Chondrocyte (in vitro differentiated cells): ENCODE measurements around the gene GNL3L. TPM values are rescaled to one million over a fixed set of nuclear protein-coding genes. Genes with fewer than 3 reads are reported as not detected.

ENCODE experiments used
- DNase-seq: peaks from one replicate; pipeline ENCODE4 v3.0.0; 2021; ENCODE audit warnings: mixed read lengths, low spot score
- H3K27ac Mint-ChIP-seq: one replicate; pipeline ENCODE4 v1.8.0; 2021; ENCODE audit warnings: mild to moderate bottlenecking, moderate library complexity, mixed read lengths; ENCODE audit not compliant: unreplicated experiment
- H3K27me3 Mint-ChIP-seq: 2 replicates; pipeline ENCODE4 v1.8.0; 2021; ENCODE audit warnings: low read depth, mixed read lengths
- H3K36me3 Mint-ChIP-seq: 2 replicates; pipeline ENCODE4 v1.8.0; 2021; ENCODE audit warnings: low read depth, mixed read lengths
- H3K4me1 Mint-ChIP-seq: 2 replicates; pipeline ENCODE4 v1.8.0; 2021; ENCODE audit warnings: low read depth, mild to moderate bottlenecking, mixed read lengths
- H3K4me3 Mint-ChIP-seq: one replicate; pipeline ENCODE4 v1.8.0; 2021; ENCODE audit warnings: mild to moderate bottlenecking, moderate library complexity, mixed read lengths; ENCODE audit not compliant: unreplicated experiment
- H3K9me3 Mint-ChIP-seq: 2 replicates; pipeline ENCODE4 v1.8.0; 2021; ENCODE audit warnings: low read depth, mixed read lengths
- total RNA-seq: library from RNA; stranded (reverse); gene quantifications from 3 replicates; pipeline ENCODE4 v1.2.1, GENCODE V29; 2021
- TF ChIP-seq, protein P1 (sequence below): fragments of 200-600 bp; sonication (generic); IDR thresholded peaks from 2 replicates; pipeline ENCODE4 v1.5.0; 2021; ENCODE audit warnings: antibody characterized with exemption, mild to moderate bottlenecking, moderate library complexity

The GNL3L gene
- total RNA-seq, 1 donor from 2014 or later, result 42.0 TPM

DNA sequence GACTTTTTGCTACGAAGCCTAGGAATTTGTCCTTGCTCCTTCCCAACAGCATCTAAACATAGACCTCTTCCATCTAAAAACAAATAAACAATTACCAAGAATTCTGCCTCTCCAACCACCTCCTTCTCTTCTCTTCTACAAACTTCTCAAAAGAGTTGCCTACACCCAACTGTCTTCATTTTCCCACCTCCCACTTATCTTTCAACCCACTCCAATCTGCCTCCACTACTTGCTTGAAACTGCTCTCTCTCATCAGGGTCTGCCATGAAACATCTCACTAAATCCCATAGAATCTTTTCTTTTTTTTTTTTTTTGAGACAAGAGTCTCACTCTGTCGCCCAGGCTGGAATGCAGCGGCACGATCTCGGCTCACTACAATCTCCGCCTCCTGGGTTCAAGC lies 33.1 kb upstream of the GNL3L start:
- TF ChIP-seq, protein P1, sequence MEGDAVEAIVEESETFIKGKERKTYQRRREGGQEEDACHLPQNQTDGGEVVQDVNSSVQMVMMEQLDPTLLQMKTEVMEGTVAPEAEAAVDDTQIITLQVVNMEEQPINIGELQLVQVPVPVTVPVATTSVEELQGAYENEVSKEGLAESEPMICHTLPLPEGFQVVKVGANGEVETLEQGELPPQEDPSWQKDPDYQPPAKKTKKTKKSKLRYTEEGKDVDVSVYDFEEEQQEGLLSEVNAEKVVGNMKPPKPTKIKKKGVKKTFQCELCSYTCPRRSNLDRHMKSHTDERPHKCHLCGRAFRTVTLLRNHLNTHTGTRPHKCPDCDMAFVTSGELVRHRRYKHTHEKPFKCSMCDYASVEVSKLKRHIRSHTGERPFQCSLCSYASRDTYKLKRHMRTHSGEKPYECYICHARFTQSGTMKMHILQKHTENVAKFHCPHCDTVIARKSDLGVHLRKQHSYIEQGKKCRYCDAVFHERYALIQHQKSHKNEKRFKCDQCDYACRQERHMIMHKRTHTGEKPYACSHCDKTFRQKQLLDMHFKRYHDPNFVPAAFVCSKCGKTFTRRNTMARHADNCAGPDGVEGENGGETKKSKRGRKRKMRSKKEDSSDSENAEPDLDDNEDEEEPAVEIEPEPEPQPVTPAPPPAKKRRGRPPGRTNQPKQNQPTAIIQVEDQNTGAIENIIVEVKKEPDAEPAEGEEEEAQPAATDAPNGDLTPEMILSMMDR, result no peak
- Mint-ChIP-seq H3K4me3 (peak overlapping the region; percentile 76), H3K27me3 (no peaks in the 10 kb centered on the region), H3K4me1 (peaks cover 36% of the 10 kb centered on the region), H3K9me3 (peaks cover 17% of the 10 kb centered on the region), H3K27ac (no peak overlapping the region), H3K36me3 (no peaks in the 10 kb centered on the region)
- DNase-seq, result no peak

DNA sequence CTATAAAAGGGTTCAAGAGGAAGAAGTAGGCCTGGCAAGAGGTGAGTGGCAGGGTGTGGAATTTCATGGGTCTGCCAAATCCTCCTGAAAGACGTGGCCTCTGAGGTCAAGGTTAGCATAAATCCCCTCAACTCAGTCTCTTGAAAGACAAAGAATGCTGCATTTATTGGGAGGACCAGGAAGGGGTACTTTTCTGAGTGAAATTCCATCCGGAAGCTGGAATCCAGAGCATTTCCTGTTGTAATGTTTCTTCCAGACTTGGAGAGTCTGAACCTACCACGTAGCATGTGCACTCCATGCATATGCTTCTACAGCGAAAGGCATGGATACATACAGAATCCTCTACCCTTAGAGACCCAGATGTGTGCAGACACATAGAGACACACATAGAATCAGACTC lies 20.6 kb upstream of the GNL3L start:
- H3K4me1 Mint-ChIP-seq, result peaks cover 10% of the 10 kb centered on the region
- peak overlapping the region; percentile 87 for H3K27ac Mint-ChIP-seq
- no peak for DNase-seq
- no peaks in the 10 kb centered on the region for H3K36me3 Mint-ChIP-seq
- no peaks in the 10 kb centered on the region for H3K27me3 Mint-ChIP-seq
- TF ChIP-seq, protein P1, result no peak
- H3K4me3 Mint-ChIP-seq, result no peak overlapping the region
- peaks cover 13% of the 10 kb centered on the region for H3K9me3 Mint-ChIP-seq

DNA sequence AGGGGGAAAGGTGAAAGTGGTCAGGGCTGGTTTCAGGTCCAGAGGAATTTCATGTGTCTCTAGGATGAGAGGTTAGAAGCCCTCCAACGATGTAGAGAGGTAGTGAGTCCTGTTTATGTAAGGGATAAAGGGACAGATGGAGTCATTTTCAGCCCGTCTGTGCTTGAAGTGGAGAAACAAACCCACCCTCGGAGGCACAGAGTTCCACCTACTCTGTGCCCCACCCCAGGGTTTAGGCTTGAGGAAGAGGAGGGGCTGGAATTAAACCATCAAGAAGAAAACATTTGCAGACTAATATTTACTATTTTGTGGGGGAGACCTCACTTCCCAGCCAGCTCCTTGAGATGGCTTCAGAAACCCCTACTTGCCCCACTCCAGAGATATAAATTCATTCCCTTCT lies 868 bp upstream of the GNL3L start:
- H3K36me3 Mint-ChIP-seq, result no peaks in the 10 kb centered on the region
- H3K4me1 Mint-ChIP-seq, result peaks cover 26% of the 10 kb centered on the region
- H3K27ac Mint-ChIP-seq, result peak overlapping the region; percentile 99
- no peak for DNase-seq
- peaks cover 13% of the 10 kb centered on the region for H3K9me3 Mint-ChIP-seq
- TF ChIP-seq, protein P1, result no peak
- peak overlapping the region; percentile 91 for H3K4me3 Mint-ChIP-seq
- H3K27me3 Mint-ChIP-seq, result no peaks in the 10 kb centered on the region

DNA sequence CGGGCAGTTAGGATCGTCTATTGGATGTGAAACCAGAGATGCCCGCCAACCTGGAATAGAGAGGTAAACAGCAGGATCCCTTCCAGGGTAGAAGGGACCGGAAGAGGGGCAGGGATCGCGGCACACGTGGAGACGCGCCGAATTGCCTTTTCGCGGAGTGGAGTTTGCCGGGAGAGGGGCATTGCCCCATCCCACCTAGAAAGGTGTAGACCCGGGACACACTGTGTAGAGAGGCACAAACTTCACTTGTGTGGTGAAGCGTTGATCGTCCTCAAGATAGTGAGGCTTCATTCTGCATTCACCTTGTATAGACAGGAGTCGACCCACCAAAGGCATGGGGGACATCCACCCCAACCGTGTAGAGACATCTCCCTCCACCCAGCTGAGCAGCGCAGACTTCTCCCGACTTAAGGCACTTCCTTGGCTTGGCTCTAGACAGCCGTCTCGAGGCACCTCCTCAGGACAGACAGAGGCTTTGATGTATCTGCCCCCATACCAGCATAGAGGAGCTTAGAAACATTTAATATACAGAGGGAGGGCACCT lies 410 bp downstream of the GNL3L start:
- H3K9me3 Mint-ChIP-seq, result peaks cover 9% of the 10 kb centered on the region
- H3K4me1 Mint-ChIP-seq, result peaks cover 34% of the 10 kb centered on the region
- H3K27ac Mint-ChIP-seq, result peak overlapping the region; percentile 82
- peak overlapping the region; percentile 91 for H3K4me3 Mint-ChIP-seq
- no peaks in the 10 kb centered on the region for H3K36me3 Mint-ChIP-seq
- TF ChIP-seq, protein P1, result no peak
- H3K27me3 Mint-ChIP-seq, result no peaks in the 10 kb centered on the region
- no peak for DNase-seq

DNA sequence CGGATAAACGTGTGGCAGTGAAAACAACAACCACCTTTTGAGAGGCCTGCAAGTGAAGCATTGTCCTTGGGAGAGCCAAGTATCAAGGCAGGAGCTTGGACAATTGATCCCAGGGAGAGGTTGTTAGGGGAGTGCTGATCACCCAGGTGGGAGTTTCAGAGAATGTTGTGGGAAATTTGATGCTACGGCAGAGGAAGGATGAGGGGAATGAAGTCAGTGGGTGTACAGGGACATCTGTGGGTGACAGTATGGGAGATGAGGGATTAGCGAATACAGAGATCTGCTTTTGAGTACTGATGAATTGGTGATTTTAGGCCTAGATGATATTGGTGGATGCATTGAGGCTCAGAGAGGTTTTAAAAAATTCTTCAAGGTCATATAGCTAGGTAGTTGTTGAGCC lies 4.3 kb downstream of the GNL3L start:
- H3K4me1 Mint-ChIP-seq, result peaks cover 34% of the 10 kb centered on the region
- H3K36me3 Mint-ChIP-seq, result peaks cover 3% of the 10 kb centered on the region
- H3K27ac Mint-ChIP-seq, result peak overlapping the region; percentile 57
- H3K27me3 Mint-ChIP-seq, result no peaks in the 10 kb centered on the region
- H3K9me3 Mint-ChIP-seq, result peaks cover 10% of the 10 kb centered on the region
- TF ChIP-seq, protein P1, result no peak
- H3K4me3 Mint-ChIP-seq, result no peak overlapping the region
- no peak for DNase-seq
